ENCODE data around the gene BIRC7. TPM values are rescaled to one million over a fixed set of nuclear protein-coding genes. Genes with fewer than 3 reads are reported as not detected.

The BIRC7 gene
- total RNA-seq, 1 donor from 2014 or later = 1.2 TPM

DNA sequence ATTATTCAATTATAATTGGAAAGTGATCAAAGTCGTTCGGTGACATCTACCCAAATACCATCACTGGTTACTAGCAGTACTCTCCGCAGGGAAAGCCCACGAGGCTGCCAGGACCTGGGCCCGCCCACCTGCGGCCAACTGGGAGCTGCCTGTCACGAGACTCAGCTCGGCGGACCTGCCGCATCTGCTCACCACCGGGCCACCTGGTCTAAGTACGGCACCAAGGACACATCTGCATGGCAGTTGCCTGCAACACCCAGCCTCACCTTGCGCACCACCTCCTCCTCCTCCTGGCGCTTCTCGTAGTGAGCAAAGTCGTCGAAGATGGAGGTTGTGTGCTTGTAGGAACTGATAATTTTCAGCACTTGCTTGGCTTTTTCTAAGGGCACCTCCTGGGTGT, 33.7 kb upstream of the BIRC7 start:
- peaks cover 26% of the 10 kb centered on the region for H3K36me3 Mint-ChIP-seq
- no peak overlapping the region for H3K27ac Mint-ChIP-seq

DNA sequence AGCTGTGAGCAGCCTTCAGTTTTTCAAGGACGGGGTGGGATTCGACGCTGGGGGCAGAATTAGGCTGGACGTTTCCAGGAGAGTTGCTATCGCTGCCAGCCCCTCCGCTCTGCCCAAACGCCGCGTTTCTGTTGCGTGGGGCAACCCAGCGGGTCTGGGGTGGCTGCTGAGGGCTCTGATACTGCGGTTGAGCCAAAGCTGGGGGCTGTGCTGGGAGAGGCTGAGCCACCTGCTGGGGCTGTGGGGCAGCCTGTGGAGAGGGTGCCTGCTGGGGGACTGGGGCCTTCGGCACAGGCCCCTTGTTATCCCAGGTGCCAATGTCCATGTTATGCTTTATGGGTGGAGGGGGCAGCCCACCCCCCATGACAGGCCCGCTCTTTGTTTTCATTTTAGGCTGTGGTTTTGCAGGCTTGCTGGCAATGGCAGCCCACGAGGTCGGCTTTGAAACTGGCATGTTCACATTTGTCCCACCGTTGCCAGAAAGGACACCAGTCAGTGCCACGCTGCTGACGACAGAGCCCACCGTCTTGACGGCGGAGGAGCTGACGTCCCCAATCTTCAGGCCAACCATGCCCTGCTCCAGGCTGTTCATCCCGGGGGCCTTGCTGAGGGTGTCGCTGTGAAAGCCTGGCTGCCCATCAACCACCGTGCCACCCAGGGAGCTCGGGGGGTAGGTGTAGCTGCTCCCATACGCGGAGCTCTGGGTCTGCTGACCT, 32.7 kb upstream of the BIRC7 start:
- Mint-ChIP-seq H3K36me3 (peaks cover 21% of the 10 kb centered on the region), H3K27ac (no peak overlapping the region), H3K4me1 (ENCODE audit: unreplicated experiment) (peaks cover 10% of the 10 kb centered on the region), H3K9me3 (no peaks in the 10 kb centered on the region), H3K4me3 (no peak overlapping the region), H3K27me3 (no peaks in the 10 kb centered on the region)
- TF ChIP-seq, protein P1, sequence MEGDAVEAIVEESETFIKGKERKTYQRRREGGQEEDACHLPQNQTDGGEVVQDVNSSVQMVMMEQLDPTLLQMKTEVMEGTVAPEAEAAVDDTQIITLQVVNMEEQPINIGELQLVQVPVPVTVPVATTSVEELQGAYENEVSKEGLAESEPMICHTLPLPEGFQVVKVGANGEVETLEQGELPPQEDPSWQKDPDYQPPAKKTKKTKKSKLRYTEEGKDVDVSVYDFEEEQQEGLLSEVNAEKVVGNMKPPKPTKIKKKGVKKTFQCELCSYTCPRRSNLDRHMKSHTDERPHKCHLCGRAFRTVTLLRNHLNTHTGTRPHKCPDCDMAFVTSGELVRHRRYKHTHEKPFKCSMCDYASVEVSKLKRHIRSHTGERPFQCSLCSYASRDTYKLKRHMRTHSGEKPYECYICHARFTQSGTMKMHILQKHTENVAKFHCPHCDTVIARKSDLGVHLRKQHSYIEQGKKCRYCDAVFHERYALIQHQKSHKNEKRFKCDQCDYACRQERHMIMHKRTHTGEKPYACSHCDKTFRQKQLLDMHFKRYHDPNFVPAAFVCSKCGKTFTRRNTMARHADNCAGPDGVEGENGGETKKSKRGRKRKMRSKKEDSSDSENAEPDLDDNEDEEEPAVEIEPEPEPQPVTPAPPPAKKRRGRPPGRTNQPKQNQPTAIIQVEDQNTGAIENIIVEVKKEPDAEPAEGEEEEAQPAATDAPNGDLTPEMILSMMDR (conservative IDR thresholded peaks at IDR 0.05) = no peak
- no peak for DNase-seq (ENCODE audit: extremely low spot score, unreplicated experiment)

More for the DNA sequence above, 33.7 kb upstream of the BIRC7 start:
- no peaks in the 10 kb centered on the region for H3K9me3 Mint-ChIP-seq
- peaks cover 19% of the 10 kb centered on the region for H3K4me1 Mint-ChIP-seq (ENCODE audit: unreplicated experiment)
- DNase-seq (ENCODE audit: extremely low spot score, unreplicated experiment) = no peak
- TF ChIP-seq, protein P1 (conservative IDR thresholded peaks at IDR 0.05) = no peak
- H3K4me3 Mint-ChIP-seq = no peak overlapping the region
- H3K27me3 Mint-ChIP-seq = no peaks in the 10 kb centered on the region

DNA sequence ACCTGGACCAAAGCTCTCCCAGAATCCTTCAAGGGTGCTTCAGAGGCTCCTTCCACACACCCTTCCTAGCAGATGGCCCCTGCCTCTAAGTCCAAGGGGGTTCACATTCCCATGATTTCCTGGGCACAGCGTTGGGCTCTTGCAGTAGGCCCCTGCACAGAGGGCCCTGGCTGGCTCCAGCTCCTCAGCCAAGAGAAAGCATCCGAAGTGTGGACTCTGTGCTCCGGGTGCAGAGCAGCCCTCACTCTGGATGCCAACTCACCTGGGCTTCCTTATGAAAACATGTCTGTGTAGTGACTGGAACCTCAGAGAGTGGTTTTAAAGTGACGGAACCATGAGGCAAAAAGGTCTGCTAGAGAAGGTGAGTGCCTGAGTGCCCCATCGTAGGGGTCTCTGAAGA, 31.3 kb upstream of the BIRC7 start:
- Mint-ChIP-seq H3K27ac (no peak overlapping the region), H3K9me3 (no peaks in the 10 kb centered on the region), H3K4me1 (ENCODE audit: unreplicated experiment) (no peaks in the 10 kb centered on the region), H3K27me3 (no peaks in the 10 kb centered on the region), H3K4me3 (no peak overlapping the region), H3K36me3 (peaks cover 18% of the 10 kb centered on the region)
- TF ChIP-seq, protein P1 (conservative IDR thresholded peaks at IDR 0.05) = no peak
- no peak for DNase-seq (ENCODE audit: extremely low spot score, unreplicated experiment)

- H3K9me3 Mint-ChIP-seq = no peaks in the 10 kb centered on the region
- H3K27me3 Mint-ChIP-seq = no peaks in the 10 kb centered on the region
- DNase-seq (ENCODE audit: extremely low spot score, unreplicated experiment) = no peak
- H3K36me3 Mint-ChIP-seq = peaks cover 21% of the 10 kb centered on the region
- H3K27ac Mint-ChIP-seq = no peak overlapping the region
- H3K4me1 Mint-ChIP-seq (ENCODE audit: unreplicated experiment) = peaks cover 3% of the 10 kb centered on the region
- no peak overlapping the region for H3K4me3 Mint-ChIP-seq
- TF ChIP-seq, protein P1 (conservative IDR thresholded peaks at IDR 0.05) = no peak
Measured at GRCh38 chr20:63205896-63206295, 29.8 kb upstream of the BIRC7 start.

DNA sequence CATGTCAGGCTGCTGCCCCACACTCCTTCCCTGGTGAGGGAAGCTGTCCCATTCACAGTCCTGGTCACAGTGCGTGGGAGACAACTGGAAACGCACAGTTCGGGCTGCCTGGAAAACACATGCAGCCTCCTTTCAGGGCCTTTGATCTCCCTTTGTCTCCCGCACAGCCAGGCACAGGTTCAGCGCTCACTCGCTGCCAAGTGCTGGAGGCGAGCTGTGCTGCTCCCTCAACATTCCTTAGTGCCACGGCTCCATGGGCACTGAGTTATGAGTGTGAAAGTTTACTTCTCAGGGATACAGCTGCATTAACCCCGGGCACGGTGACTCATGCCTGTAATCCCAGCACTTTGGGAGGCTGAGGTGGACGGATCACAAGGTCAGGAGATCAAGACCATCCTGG, 28.8 kb upstream of the BIRC7 start:
- no peak for DNase-seq (ENCODE audit: extremely low spot score, unreplicated experiment)
- H3K4me1 Mint-ChIP-seq (ENCODE audit: unreplicated experiment) = peaks cover 5% of the 10 kb centered on the region
- H3K36me3 Mint-ChIP-seq = peaks cover 16% of the 10 kb centered on the region
- H3K4me3 Mint-ChIP-seq = no peak overlapping the region
- no peaks in the 10 kb centered on the region for H3K9me3 Mint-ChIP-seq
- TF ChIP-seq, protein P1 (conservative IDR thresholded peaks at IDR 0.05) = no peak
- no peaks in the 10 kb centered on the region for H3K27me3 Mint-ChIP-seq
- H3K27ac Mint-ChIP-seq = no peak overlapping the region
